ENCODE data around the gene EXOSC7. TPM values are rescaled to one million over a fixed set of nuclear protein-coding genes. Genes with fewer than 3 reads are reported as not detected.
A peak's percentile ranks its signal among the peaks of the same experiment; 100 is the strongest.
"Not testable (repeated sequence)": the region's sequence is repeated elsewhere in the genome, so short reads cannot be mapped to it uniquely, and the experiment has no call there.

The EXOSC7 gene
- 23.1 TPM for total RNA-seq
- long read RNA-seq, partial matches to known transcripts = 6 of 14 reads
- long read RNA-seq, other reads (novel, unspliced or antisense) = 0 of 14 reads

DNA sequence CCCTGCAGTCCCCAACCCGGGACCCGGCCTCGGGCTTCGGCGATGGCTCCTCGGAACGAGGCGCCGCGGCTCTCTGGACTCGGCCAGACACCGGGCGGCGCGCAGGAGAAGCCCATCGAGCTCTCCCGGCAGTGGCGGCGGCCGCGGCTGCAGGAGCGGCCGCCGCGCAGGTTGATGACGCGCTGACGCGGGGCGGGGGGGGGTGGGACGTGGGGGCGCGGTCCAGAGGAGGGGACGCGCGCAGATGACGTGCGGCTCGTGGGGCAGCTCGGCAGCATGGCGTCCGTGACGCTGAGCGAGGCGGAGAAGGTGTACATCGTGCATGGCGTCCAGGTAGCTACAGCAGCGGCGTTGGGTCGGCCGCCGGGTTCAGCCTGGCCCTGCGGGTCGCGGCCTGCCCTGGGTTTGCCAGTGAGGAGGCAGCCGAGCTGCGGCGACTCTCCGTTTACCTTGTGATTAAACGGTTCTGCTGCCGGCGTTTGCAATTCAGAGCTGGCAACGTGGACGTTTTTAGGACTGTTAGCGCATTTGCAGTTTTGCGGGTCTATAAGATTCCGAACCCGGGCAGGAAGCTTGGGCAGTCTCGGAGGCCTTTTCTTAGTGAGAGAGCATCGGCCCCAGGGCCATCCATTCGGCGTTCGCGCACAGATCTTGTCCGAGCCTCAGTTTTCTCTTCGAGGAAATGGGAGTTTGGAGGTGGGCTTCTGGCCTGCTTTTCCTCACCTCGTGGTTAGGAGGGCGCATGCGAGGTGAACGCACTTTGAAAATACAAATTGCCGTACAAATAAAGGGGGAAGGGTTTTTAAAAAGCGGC, at the start of gene EXOSC7, which contains the start of gene ZDHHC3:
EXOSC7 (plus strand) TSS at position 243 of the 814 bp plus-strand sequence; CDS start at position 277, 34 bp downstream.
ZDHHC3 (minus strand) TSS at position 173 of the 814 bp plus-strand sequence. CDS start 16,738 bp downstream, outside the sequence.
- peak; percentile 91 for ATAC-seq
- peak; percentile 96 for DNase-seq (ENCODE audit: missing footprints)
- intact Hi-C loops (cut with DNase I) = loop anchor here (5.0 kb wide), 2 partner anchors 36 to 51 kb away; partner anchors contain the start of gene CLEC3B

- DNase-seq (ENCODE audit: missing footprints) (no peak), ATAC-seq (no peak)
- intact Hi-C loops (cut with DNase I) = no loop called here
Measured at GRCh38 chr3:44926921-44927320, 49.1 kb upstream of the EXOSC7 start.

DNA sequence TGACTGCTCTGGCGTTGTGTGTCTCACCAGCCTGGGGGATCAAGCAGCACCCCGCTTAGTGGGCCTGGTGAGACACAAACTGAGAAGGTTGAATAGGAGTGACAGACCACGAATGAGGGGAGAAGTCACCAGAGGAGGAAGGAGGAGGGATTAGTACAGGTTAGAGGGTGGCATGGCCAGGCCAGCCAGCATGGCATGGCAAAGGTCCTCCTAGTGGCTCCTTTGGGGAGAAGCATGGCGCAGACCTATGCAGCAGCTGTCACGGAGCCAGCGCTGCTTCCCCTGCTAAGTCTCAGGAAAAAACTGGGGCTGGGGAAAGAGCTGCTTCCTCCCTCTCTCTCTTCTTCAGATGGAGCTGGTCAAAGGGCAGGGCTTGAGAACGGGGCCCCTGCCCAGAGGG, 48.7 kb upstream of the EXOSC7 start:
- intact Hi-C loops (cut with DNase I) = no loop called here
- DNase-seq (ENCODE audit: missing footprints) (no peak), ATAC-seq (no peak)

DNA sequence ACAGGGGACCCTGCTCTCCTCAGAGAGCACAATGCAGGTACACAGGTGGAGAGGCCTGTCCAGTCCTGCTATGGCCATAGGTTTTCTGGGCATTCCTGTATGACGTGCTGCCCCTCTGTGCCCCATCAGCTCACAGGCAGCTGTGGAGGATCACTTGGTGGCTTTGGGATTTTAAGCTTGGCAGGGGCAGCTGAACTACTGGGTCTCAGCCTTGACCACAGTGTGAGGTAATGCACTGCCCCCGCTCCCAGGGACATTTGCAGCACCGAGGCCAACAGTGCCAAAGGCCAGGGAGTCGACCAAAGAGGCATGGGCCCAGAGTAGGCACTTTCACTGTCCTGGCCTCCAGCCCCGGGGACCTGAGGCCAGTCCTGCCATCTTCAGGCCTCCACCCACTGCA, 46.3 kb upstream of the EXOSC7 start:
- intact Hi-C loops (cut with DNase I) = no loop called here
- no peak for ATAC-seq
- DNase-seq (ENCODE audit: missing footprints) = no peak

- intact Hi-C loops (cut with DNase I) = no loop called here
- no peak for DNase-seq (ENCODE audit: missing footprints)
Measured at GRCh38 chr3:44930911-44931310, 45.1 kb upstream of the EXOSC7 start.

GRCh38 chr3:44931791-44932190, 44.3 kb upstream of the EXOSC7 start:
- no peak for ATAC-seq
- intact Hi-C loops (cut with DNase I) = no loop called here

More at GRCh38 chr3:44930911-44931310, 45.1 kb upstream of the EXOSC7 start:
- ATAC-seq = no peak

DNA sequence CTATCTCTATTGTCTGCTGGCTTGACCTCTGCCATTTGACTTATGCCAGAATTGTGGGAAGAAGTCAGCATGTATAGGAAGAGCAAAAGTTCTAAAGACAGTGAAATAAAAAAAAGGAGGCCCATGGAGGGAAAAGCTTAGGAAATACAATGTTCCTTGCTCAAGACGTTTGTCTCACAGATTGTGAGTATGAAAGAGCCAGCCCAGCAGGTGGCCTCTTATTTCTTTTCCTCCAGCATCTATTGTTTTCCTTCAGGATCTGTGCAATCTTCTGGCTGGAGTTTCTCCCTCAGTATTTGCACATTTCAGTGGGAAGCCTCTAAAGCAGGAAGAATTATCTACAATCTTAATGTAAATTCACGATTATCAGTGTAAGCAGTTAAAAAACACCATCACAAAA, 43.8 kb upstream of the EXOSC7 start:
- ATAC-seq = no peak
- DNase-seq (ENCODE audit: missing footprints) = no peak
- intact Hi-C loops (cut with DNase I) = no loop called here

More at GRCh38 chr3:44931791-44932190, 44.3 kb upstream of the EXOSC7 start:
- DNase-seq (ENCODE audit: missing footprints) = no peak

GRCh38 chr3:44932986-44933944, 42.8 kb upstream of the EXOSC7 start:
- intact Hi-C loops (cut with DNase I) = no loop called here
- DNase-seq (ENCODE audit: missing footprints) = no peak
- ATAC-seq = no peak

- DNase-seq (ENCODE audit: missing footprints) (no peak), ATAC-seq (peak; percentile 31)
- intact Hi-C loops (cut with DNase I) = no loop called here
Measured at GRCh38 chr3:44939581-44940036, 36.4 kb upstream of the EXOSC7 start.

- intact Hi-C loops (cut with DNase I) = no loop called here
- ATAC-seq (no peak), DNase-seq (ENCODE audit: missing footprints) (no peak)
Measured at GRCh38 chr3:44942202-44942921, 33.7 kb upstream of the EXOSC7 start.

GRCh38 chr3:44948239-44948638, 27.8 kb upstream of the EXOSC7 start:
- no peak for ATAC-seq
- intact Hi-C loops (cut with DNase I) = no loop called here
- DNase-seq (ENCODE audit: missing footprints) = no peak

DNA sequence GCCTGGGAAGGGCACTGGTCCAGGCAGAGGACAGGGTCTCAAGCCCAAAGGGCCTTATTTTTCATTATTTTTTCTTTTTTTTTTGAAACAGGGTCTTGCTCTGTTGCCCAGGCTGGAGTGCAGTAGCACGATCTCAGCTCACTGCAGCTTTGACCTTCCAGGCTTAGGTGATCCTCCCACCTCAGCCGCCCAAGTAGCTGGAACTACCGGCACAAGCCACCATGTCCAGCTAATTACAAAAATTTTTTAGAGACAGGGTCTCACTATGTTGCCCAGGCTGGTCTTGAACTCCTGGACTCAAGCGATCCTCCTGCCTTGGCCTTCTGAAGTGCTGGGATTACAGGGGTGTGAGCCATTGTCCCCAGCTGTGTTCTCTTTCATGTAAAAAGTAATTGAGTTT, 26.3 kb upstream of the EXOSC7 start:
- DNase-seq (ENCODE audit: missing footprints); ATAC-seq; intact Hi-C loops (cut with DNase I): not testable (repeated sequence)

- ATAC-seq = no peak
- intact Hi-C loops (cut with DNase I) = no loop called here
- no peak for DNase-seq (ENCODE audit: missing footprints)
Measured at GRCh38 chr3:44950275-44950734, 25.7 kb upstream of the EXOSC7 start.

DNA sequence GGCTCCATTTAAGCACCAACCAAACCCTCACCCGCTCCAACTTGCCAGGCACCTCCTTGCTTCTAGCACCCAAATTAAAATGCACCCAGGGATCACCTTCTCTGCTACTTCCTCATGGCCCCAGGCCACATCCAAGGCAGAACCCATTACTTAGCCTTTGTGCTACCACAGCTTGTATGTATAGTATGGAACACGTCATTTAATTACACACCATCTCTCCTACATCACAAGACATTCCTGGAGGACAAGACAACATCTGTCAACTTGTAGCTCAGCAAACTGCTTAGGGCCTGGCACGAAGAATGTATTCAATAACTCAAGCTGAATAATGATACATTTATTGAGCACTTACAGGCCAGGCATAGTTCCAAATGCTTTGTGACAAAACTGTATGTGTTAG, 23.4 kb upstream of the EXOSC7 start:
- ATAC-seq (no peak), DNase-seq (ENCODE audit: missing footprints) (no peak)
- intact Hi-C loops (cut with DNase I) = no loop called here

- no peak for DNase-seq (ENCODE audit: missing footprints)
- no peak for ATAC-seq
- intact Hi-C loops (cut with DNase I) = no loop called here
Measured at GRCh38 chr3:44954304-44954703, 21.7 kb upstream of the EXOSC7 start.

DNA sequence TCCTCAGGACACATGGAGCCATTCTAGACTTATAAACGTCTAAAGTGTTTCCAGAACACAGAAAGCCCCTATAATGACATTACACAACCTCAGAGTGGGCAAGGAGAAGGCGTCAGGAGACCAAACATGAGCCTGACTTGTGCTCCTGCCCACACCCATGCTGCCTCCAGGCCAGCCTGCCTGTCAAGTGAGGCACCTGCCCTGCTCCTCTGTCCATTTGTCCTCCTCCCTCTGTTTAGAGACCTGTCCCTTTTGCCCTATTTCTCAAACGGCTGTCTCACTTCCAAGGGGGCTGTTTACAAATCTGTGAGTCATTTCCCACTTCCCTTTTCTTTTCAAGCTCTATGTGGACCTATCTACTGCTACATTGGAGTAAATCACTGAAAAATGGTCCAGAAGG, 21.1 kb upstream of the EXOSC7 start:
- DNase-seq (ENCODE audit: missing footprints) (no peak), ATAC-seq (no peak)
- intact Hi-C loops (cut with DNase I) = no loop called here

DNA sequence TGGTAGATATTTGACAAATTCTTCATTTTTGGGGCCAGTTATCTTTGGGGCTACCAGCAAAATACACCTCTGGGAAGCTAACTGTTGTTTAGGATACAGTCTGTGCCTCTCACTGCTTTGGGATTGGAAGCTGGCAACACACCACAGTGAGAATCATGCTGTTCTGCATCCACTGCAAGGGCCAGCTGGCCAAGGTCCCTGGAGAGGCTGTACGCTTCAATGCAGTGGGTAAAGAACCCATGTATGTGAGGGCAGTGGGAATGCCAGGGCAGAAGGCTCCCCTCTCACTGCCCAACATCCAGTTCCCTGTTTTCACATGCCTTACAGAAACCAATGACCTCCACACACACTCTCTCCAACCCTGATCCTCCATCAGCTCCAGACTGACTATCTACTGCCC, 20.1 kb upstream of the EXOSC7 start:
- intact Hi-C loops (cut with DNase I) = no loop called here

DNA sequence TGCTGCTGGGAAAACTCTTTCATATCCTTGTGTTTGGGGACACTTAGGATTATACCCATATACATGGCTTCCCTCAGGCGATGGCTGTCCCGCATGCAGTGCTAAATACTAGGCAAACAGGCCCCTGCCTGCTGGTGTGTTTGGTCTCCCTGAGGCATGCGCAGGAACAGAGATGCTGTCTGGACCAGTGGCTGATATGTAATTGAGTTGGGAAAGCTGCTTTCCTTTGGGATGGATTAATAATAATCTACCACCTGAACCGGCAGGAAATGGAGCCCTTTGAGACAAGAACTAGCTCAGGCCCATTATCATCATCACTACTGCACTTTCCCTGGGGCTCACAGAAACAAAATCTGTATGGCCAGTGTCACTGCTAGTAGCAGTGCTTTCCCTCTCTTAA, 18.1 kb upstream of the EXOSC7 start:
- intact Hi-C loops (cut with DNase I) = no loop called here
- DNase-seq (ENCODE audit: missing footprints) (no peak), ATAC-seq (no peak)

More for the DNA sequence above, 20.1 kb upstream of the EXOSC7 start:
- DNase-seq (ENCODE audit: missing footprints) (no peak), ATAC-seq (no peak)
